UCSD-AML1 (cell line): ENCODE data around the gene IMPG1.
"Not testable (repeated sequence)": the region's sequence is repeated elsewhere in the genome, so short reads cannot be mapped to it uniquely, and the experiment has no call there.

ENCODE experiments used
- DNase-seq: peaks from one replicate; lab custom pipeline; 2025; ENCODE audit not compliant: unreplicated experiment; lab: John Stamatoyannopoulos, UW

IMPG1 gene

DNA sequence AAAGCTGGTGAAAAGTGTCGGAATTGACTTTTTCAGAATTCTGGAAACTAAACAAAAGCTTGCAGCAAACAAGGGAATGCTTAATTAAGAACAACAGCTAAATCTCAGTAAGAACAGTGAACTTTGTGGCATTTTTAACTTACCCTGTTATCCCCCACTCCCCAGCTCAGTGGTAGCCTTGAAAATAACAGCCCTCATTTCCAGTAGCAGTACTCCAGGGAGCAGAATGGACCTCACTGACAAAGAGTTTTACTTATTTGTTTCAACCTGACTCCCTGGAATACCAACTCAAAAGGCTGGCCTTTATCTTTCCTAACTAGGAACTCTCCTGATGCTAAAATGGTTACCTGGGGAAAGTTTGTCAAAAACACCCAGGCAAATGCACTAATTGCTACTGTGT lies 108.9 kb downstream of the IMPG1 start:
- DNase-seq = no peak

GRCh38 chr6:75952128-75952527 lies 120.3 kb downstream of the IMPG1 start:
- DNase-seq = no peak

GRCh38 chr6:75947935-75948334 lies 124.5 kb downstream of the IMPG1 start:
- DNase-seq = no peak

- no peak for DNase-seq
These were observed 126.2 kb downstream of the IMPG1 start for GRCh38 chr6:75946146-75946831.

GRCh38 chr6:75943381-75943780 lies 129.1 kb downstream of the IMPG1 start:
- DNase-seq = no peak

- no peak for DNase-seq
These were observed 131.0 kb downstream of the IMPG1 start for GRCh38 chr6:75941509-75941908.

GRCh38 chr6:75940564-75940963 lies 131.9 kb downstream of the IMPG1 start:
- DNase-seq = no peak

DNA sequence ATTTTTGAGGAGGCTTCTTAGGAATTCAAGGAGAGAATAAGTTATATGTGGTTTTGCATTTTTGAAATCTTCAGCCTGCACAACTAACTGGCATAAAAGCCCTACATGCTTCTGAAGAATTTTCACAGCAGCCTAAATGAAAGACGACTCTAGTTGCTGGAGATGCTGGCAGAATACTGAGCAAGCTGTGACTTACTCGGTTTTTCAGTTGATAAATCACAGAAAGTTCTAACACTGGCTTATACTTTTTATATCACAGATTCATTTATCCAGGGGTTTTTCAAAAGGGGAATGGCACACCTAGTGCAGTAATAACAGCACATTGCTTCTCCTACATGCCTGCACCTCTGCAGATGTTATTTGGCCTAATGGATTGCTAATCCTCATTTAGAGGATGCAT lies 134.6 kb downstream of the IMPG1 start:
- DNase-seq = no peak

- no peak for DNase-seq
These were observed 135.8 kb downstream of the IMPG1 start for GRCh38 chr6:75936682-75937081.

GRCh38 chr6:75935473-75935793 lies 137.0 kb downstream of the IMPG1 start:
- DNase-seq = no peak

DNA sequence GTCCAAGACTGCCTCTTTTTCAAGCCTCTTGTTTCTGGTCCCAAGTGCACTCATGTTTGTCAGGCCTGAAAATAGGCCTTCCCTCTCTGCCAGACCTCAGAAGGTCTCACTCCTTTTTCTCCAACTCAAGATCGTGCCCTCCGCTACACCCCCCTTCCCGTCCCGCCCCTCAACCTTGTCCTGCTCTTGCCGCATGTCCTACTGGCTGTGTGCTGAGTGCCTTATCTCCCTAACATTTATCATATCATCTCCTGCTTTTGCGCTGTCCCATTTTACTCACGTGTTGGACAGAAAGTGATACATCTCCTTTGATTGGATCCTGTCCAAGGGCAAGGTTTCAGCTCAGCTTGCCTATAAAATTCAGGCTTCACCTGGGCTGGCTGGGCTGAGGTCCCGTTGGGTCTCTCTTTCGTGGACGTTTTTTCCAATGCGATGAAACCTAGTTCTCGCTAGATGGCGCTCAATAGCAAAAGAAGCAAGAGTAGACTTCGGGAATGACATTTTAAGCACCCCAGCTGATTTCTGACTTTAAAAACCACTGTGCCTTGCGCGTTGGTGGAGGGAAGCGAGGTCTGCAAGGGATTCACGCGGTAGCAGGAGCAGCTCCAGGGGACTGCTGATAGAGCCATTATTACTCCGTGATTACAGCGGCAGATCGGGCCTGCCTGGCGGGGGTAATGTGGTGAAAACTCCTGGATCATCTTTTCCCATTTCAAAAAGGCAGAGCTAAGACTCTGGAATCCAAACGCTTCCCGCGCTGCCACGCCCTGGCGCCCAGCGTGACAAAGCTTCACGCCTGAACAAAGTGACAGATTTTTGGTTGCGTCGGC lies 137.6 kb downstream of the IMPG1 start:
- peak; percentile 23 for DNase-seq

DNA sequence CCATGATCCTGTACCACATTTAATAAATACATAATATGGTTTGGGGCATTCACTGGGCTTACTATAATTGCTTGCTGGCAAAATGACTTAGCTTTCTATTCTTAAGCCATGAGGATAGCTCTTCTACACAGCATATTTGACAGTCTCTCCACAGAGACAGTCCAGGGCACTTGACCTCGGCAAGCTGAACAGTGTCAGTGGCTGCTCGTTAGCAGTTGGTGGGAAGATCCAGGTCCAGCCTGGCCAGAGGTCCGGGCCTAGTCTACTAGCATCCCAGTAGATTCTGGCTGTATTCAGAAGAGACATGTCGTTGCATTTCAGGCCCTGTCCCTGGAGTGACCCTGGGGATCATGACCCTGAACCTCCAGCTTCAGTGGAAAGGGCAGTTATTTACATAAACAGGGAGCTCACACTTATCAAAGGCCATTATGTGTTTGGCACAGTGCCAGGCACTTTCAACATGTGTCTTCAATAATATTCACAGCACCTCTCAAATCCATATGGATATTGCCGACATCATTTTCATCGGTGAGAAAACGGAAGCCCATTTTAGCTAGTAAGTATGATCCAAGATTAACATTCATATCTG lies 139.0 kb downstream of the IMPG1 start:
- no peak for DNase-seq

GRCh38 chr6:75932067-75932466 lies 140.4 kb downstream of the IMPG1 start:
- DNase-seq = peak; percentile 15

- no peak for DNase-seq
These were observed 141.3 kb downstream of the IMPG1 start for GRCh38 chr6:75931011-75931680.

DNA sequence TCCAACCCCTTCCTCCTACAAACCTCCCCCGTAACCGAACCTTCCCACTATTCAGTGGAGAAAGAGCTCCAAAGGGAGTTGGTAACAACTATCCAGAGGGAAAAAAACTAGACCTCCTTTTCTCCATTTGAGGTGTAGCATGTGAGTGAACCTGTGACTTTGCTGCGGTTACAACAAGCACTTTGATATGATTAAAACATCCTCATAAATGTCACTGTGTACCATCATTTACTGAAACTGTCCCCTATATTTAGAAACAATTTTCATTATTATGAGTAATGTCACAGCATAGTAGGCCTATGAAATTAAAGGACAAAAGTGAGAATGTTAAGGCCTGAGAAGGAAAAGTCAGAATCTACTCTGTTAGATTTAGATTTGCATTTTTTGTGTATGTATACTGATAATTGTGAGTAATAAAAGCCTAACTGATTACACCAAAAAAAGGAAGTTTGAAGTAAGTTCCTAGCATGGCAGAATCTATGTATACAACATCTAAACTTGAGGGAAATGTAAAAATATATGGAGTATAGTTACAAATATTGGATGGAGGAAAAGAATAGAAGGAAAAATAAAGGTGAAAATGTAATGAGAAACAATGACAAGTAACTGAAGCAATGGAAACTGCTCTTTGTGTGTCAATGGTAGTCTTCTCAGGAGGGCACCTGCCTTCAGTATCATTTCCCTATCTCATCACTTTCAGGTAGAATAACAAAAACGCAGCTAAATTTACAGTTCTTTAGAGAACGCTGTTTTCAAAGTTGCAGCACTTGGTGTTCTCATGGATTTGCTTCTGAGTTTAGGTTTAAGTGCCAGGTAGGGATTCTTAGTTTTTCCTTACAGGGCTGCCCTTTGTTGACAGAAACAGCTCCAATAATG lies 145.9 kb downstream of the IMPG1 start:
- DNase-seq = no peak

GRCh38 chr6:75922226-75922625 lies 150.2 kb downstream of the IMPG1 start:
- no peak for DNase-seq

GRCh38 chr6:75913040-75913439 lies 159.4 kb downstream of the IMPG1 start:
- DNase-seq = no peak

- DNase-seq = no peak
These were observed 165.0 kb downstream of the IMPG1 start for GRCh38 chr6:75907444-75907843.

DNA sequence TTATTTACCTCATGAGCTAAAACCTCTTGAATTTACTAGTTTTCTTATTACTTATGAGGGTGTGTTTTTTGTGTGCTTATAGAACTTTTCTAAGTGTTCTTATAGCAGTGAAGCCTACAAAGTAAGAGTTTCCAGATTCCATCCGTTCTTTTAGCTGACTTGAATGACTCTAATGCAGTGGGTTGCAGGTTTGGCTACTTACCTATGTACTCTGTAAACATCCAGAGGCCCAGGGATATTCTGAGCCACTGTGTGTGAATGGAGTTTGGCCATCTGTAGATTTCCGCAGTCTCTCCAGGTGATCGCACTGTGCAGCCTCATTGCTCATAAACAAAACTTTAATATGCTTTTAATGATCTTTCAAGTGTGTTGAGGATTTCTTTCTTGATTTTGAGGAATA lies 165.6 kb downstream of the IMPG1 start:
- DNase-seq = no peak

DNA sequence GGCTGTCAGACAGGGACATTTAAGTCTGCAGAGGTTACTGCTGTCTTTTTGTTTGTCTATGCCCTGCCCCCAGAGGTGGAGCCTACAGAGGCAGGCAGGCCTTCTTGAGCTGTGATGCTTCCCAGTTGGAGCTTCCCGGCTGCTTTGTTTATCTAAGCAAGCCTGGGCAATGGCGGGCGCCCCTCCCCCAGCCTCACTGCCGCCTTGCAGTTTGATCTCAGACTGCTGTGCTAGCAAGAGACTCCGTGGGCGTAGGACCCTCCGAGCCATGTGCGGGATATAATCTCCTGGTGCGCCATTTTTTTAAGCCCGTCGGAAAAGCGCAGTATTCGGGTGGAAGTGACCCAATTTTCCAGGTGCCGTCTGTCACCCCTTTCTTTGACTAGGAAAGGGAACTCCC lies 167.3 kb downstream of the IMPG1 start:
- DNase-seq = not testable (repeated sequence)

GRCh38 chr6:75900216-75900615 lies 172.2 kb downstream of the IMPG1 start:
- not testable (repeated sequence) for DNase-seq
